OCI-LY3 (cell line): ENCODE results near the gene POLR3B.

ENCODE experiments used
- H2AFZ ChIP-seq: fragments of 200-600, 300-600 bp; shearing (Covaris generic); 2 replicates; pipeline ENCODE4 v1.6.0; 2014; ENCODE audit warnings: antibody characterized with exemption, low read depth, low read length
- H3K27ac ChIP-seq: fragments of 200-600, 300-600 bp; sonication (generic); 2 replicates; pipeline ENCODE4 v1.5.1; 2014; ENCODE audit warnings: mild to moderate bottlenecking, low read length, moderate library complexity, mixed read lengths
- H3K27me3 ChIP-seq: fragments of 200-600, 300-600 bp; sonication (generic); 2 replicates; pipeline ENCODE4 v1.6.1; 2014; ENCODE audit warnings: low read depth, low read length, mixed read lengths
- H3K36me3 ChIP-seq: fragments of 200-600, 300-600 bp; sonication (generic); replicated peaks from 2 replicates; pipeline ENCODE3; 2014; ENCODE audit warnings: low read depth, low read length, mixed read lengths
- H3K4me1 ChIP-seq: fragments of 300-600, 200-600 bp; sonication (generic); 2 replicates; pipeline ENCODE4 v1.6.1; 2014; ENCODE audit warnings: low read length, mixed read lengths
- H3K4me2 ChIP-seq: fragments of 200-600, 300-600 bp; sonication (generic); 2 replicates; pipeline ENCODE4 v1.6.1; 2014; ENCODE audit warnings: low read length, mixed read lengths
- H3K4me3 ChIP-seq: fragments of 300-600, 200-600 bp; sonication (generic); 2 replicates; pipeline ENCODE4 v1.5.1; 2014; ENCODE audit warnings: antibody characterized with exemption, mild to moderate bottlenecking, low read length, moderate library complexity
- H3K79me2 ChIP-seq: fragments of 300-600, 200-600 bp; shearing (Covaris generic); 2 replicates; pipeline ENCODE4 v1.6.1; 2014; ENCODE audit warnings: mild to moderate bottlenecking, low read length, mixed read lengths
- H3K9ac ChIP-seq: fragments of 300-600, 200-600 bp; shearing (Covaris generic); 2 replicates; pipeline ENCODE4 v1.6.0; 2014; ENCODE audit warnings: mild to moderate bottlenecking, low read length, moderate library complexity
- H3K9me3 ChIP-seq: fragments of 200-600, 300-600 bp; shearing (Covaris generic); 2 replicates; pipeline ENCODE4 v1.6.1; 2014; ENCODE audit warnings: low read length, mixed read lengths; ENCODE audit not compliant: insufficient read depth
- H4K20me1 ChIP-seq: fragments of 200-600, 300-600 bp; sonication (generic); 2 replicates; pipeline ENCODE4 v1.6.1; 2016; ENCODE audit warnings: low read length, mixed read lengths; ENCODE audit not compliant: insufficient read depth
- EZH2phosphoT487 ChIP-seq: fragments of 200-600 bp; shearing (Covaris generic); IDR thresholded peaks from 2 replicates; pipeline ENCODE4 v1.6.1; 2018; ENCODE audit warnings: antibody characterized with exemption, mixed run types, low read depth
- TF ChIP-seq, protein P1 (sequence below): fragments of 200-600, 300-600 bp; sonication (generic); IDR thresholded peaks from 2 replicates; pipeline ENCODE4 v1.5.1; 2014; ENCODE audit warnings: antibody characterized with exemption, low read length, low read depth

POLR3B gene

DNA sequence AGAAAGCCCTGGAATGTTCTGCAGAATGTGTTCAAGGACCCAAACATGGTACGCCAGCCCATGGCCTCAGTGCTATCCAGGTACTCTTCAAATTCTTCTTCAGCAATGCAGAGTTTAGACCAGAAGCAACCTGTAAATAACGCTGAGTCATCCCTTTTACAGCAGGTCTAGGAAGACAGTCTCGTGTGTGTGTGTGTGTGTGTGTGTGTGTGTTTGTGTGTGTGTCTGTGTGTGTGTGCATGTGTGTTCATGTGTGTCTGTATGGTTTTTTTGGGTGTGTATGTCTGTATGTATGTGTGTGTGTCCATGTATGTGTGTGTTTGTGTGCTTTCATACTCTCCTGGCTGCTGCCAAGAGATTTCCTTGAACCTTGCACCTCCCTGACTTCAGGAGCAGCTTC is 165.2 kb downstream of the POLR3B start:
- no peak overlapping the region for H3K27ac ChIP-seq
- H2AFZ ChIP-seq: no peak overlapping the region
- H3K9ac ChIP-seq: no peak overlapping the region
- TF ChIP-seq, protein P1, sequence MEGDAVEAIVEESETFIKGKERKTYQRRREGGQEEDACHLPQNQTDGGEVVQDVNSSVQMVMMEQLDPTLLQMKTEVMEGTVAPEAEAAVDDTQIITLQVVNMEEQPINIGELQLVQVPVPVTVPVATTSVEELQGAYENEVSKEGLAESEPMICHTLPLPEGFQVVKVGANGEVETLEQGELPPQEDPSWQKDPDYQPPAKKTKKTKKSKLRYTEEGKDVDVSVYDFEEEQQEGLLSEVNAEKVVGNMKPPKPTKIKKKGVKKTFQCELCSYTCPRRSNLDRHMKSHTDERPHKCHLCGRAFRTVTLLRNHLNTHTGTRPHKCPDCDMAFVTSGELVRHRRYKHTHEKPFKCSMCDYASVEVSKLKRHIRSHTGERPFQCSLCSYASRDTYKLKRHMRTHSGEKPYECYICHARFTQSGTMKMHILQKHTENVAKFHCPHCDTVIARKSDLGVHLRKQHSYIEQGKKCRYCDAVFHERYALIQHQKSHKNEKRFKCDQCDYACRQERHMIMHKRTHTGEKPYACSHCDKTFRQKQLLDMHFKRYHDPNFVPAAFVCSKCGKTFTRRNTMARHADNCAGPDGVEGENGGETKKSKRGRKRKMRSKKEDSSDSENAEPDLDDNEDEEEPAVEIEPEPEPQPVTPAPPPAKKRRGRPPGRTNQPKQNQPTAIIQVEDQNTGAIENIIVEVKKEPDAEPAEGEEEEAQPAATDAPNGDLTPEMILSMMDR: no peak
- no peak for TF ChIP-seq EZH2phosphoT487
- peaks cover 5% of the 10 kb centered on the region for H3K27me3 ChIP-seq
- no peaks in the 10 kb centered on the region for H3K36me3 ChIP-seq
- no peak overlapping the region for H3K4me2 ChIP-seq
- H3K4me3 ChIP-seq: no peak overlapping the region
- no peaks in the 10 kb centered on the region for H3K9me3 ChIP-seq
- no peaks in the 10 kb centered on the region for H3K4me1 ChIP-seq
- no peaks in the 10 kb centered on the region for H4K20me1 ChIP-seq
- H3K79me2 ChIP-seq: no peaks in the 10 kb centered on the region

DNA sequence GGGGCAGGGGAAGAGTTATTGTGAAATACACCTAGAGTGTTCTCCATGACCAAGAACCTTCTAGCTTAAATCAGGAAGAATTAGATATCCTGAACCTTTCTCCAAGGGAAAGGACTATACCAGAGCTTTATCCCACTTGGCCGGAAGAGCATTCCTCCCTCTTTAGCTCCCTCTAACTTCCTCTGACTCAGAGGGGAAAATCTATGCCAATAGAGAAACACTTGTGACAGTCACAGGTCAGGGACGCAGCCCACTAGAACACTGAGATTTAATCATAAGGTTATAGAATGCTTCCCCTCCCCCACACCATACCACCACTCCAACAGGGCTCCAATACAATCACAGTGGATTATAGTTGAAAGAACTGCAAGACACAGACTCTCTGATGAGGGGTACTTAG is 169.8 kb downstream of the POLR3B start:
- Histone ChIP-seq H3K9me3 (no peaks in the 10 kb centered on the region), H3K4me2 (no peak overlapping the region), H4K20me1 (no peaks in the 10 kb centered on the region)

DNA sequence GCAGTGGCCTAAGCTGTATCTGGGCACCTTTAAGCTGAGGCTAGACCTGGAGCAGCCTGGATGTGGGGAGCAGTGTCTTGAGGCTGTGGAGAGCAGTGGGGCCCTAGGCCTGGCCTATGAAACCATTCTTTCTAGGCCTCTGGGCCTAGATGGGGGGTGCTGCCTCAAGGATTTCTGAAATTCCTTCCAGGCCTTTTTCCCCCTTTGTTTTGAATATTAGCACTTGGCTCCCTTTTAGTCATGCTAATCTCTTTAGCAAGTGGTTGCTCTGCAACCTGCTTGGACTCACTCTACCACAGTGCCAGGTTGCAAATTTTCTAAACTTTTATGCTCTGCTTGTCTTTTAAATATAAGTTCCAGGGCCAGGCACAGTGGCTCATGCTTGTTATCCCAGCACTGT is 183.7 kb downstream of the POLR3B start:
- TF ChIP-seq, protein P1: no peak
- TF ChIP-seq EZH2phosphoT487: no peak
- Histone ChIP-seq H3K4me2 (no peak overlapping the region), H3K27ac (no peak overlapping the region), H3K79me2 (no peaks in the 10 kb centered on the region), H3K4me3 (no peak overlapping the region), H2AFZ (no peak overlapping the region), H3K4me1 (no peaks in the 10 kb centered on the region), H4K20me1 (no peaks in the 10 kb centered on the region), H3K9ac (no peak overlapping the region), H3K36me3 (no peaks in the 10 kb centered on the region), H3K9me3 (no peaks in the 10 kb centered on the region), H3K27me3 (no peaks in the 10 kb centered on the region)

More for the DNA sequence above, 169.8 kb downstream of the POLR3B start:
- H3K4me3 ChIP-seq: no peak overlapping the region
- H3K27me3 ChIP-seq: peaks cover 5% of the 10 kb centered on the region
- H2AFZ ChIP-seq: no peak overlapping the region
- no peaks in the 10 kb centered on the region for H3K79me2 ChIP-seq
- no peaks in the 10 kb centered on the region for H3K4me1 ChIP-seq
- no peak overlapping the region for H3K9ac ChIP-seq
- H3K36me3 ChIP-seq: no peaks in the 10 kb centered on the region
- H3K27ac ChIP-seq: no peak overlapping the region
- TF ChIP-seq, protein P1: no peak
- TF ChIP-seq EZH2phosphoT487: no peak

DNA sequence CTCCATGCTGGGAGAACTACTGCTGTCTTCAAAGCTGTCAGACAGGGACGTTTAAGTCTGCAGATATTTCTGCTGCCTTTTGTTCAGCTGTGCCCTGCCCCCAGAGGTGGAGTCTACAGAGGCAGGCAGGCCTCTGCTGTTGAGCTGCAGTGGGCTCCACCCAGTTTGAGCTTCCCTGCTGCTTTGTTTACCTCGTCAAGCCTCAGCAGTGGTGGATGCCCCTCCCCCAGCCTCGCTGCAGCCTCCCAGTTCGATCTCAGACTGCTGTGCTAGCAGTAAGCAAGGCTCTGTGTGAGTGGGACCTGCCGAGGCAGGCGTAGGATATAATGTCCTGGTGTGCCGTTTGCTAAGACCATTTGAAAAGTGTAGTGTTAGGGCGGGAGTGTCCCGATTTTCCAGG is 193.9 kb downstream of the POLR3B start:
- TF ChIP-seq, protein P1: no peak
- TF ChIP-seq EZH2phosphoT487: no peak
- Histone ChIP-seq H3K4me1 (no peaks in the 10 kb centered on the region), H3K79me2 (no peaks in the 10 kb centered on the region), H3K27me3 (no peaks in the 10 kb centered on the region), H4K20me1 (no peaks in the 10 kb centered on the region), H3K9me3 (peaks cover 15% of the 10 kb centered on the region), H3K4me3 (no peak overlapping the region), H3K4me2 (no peak overlapping the region), H3K9ac (no peak overlapping the region), H3K27ac (no peak overlapping the region), H3K36me3 (no peaks in the 10 kb centered on the region), H2AFZ (no peak overlapping the region)
